HEK293T (cell line): ENCODE data around the gene ACVR2A.

Experiments used
- ARNT ChIP-seq: fragments of 450-650 bp; IDR thresholded peaks from 2 replicates; pipeline ENCODE4 v1.6.1; 2017; ENCODE audit warnings: mild to moderate bottlenecking
- BHLHE40 ChIP-seq: fragments of 450-650 bp; IDR thresholded peaks from 2 replicates; pipeline ENCODE4 v1.6.1; 2016; ENCODE audit warnings: mild to moderate bottlenecking, moderate library complexity, borderline replicate concordance
- FOXM1 ChIP-seq: fragments of 450-650 bp; IDR thresholded peaks from 2 replicates; pipeline ENCODE4 v1.6.1; 2017; ENCODE audit warnings: mild to moderate bottlenecking, borderline replicate concordance
- SP1 ChIP-seq: fragments of 450-650 bp; IDR thresholded peaks from 2 replicates; pipeline ENCODE4 v1.6.1; 2017
- SUZ12 ChIP-seq: fragments of 450-650 bp; IDR thresholded peaks from 2 replicates; pipeline ENCODE4 v1.6.1; 2016; ENCODE audit warnings: mild to moderate bottlenecking
- TARDBP ChIP-seq: fragments of 450-650 bp; IDR thresholded peaks from 2 replicates; pipeline ENCODE4 v1.6.1; 2016

GRCh38 chr2:147854557-147855134, 9.8 kb downstream of the ACVR2A start:
- TF ChIP-seq TARDBP = no peak
- no peak for TF ChIP-seq BHLHE40
- no peak for TF ChIP-seq SUZ12
- no peak for TF ChIP-seq SP1
- TF ChIP-seq FOXM1 = no peak
- no peak for TF ChIP-seq ARNT
